Karpas-422 (cell line): ENCODE results near the gene TEFM. TPM values are rescaled to one million over a fixed set of nuclear protein-coding genes. Genes with fewer than 3 reads are reported as not detected.

Experiments
- DNase-seq: peaks from one replicate; pipeline ENCODE4 v3.0.0-alpha.2; 2015
- H2AFZ ChIP-seq: fragments of 200-600 bp; sonication (generic); 2 replicates; pipeline ENCODE4 v1.6.1; 2014; ENCODE audit warnings: antibody characterized with exemption, low read length, mixed read lengths
- H3K27ac ChIP-seq: fragments of 200-600 bp; sonication (generic); 2 replicates; pipeline ENCODE4 v1.5.1; 2014; ENCODE audit warnings: mild to moderate bottlenecking, low read length, moderate library complexity
- H3K27me3 ChIP-seq: fragments of 200-600 bp; sonication (generic); 2 replicates; pipeline ENCODE4 v1.6.1; 2014; ENCODE audit warnings: low read length, mixed read lengths
- H3K36me3 ChIP-seq: fragments of 200-600 bp; sonication (generic); 2 replicates; pipeline ENCODE4 v1.6.1; 2014; ENCODE audit warnings: low read length, mixed read lengths; ENCODE audit not compliant: insufficient read depth
- H3K4me1 ChIP-seq: fragments of 200-600 bp; sonication (generic); 2 replicates; pipeline ENCODE4 v1.6.1; 2014; ENCODE audit warnings: mild to moderate bottlenecking, low read length, mixed read lengths
- H3K4me2 ChIP-seq: fragments of 200-600 bp; sonication (generic); 2 replicates; pipeline ENCODE4 v1.6.1; 2014; ENCODE audit warnings: low read length, low read depth, mild to moderate bottlenecking; ENCODE audit not compliant: poor library complexity, severe bottlenecking
- H3K4me3 ChIP-seq: fragments of 200-600 bp; sonication (generic); 2 replicates; pipeline ENCODE4 v1.5.1; 2014; ENCODE audit warnings: mild to moderate bottlenecking, antibody characterized with exemption, low read length, mixed read lengths
- H3K79me2 ChIP-seq: fragments of 200-600 bp; sonication (generic); 2 replicates; pipeline ENCODE4 v1.6.1; 2014; ENCODE audit warnings: mild to moderate bottlenecking, low read length, mixed read lengths
- H3K9ac ChIP-seq: fragments of 200-600 bp; sonication (generic); 2 replicates; pipeline ENCODE4 v1.6.0; 2014; ENCODE audit warnings: low read length
- H3K9me2 ChIP-seq: fragments of 200-600 bp; sonication (generic), shearing (Covaris generic); replicated peaks from 2 replicates; pipeline ENCODE4 v1.6.0; 2014; ENCODE audit warnings: mild to moderate bottlenecking, low read length, moderate library complexity; ENCODE audit not compliant: insufficient read depth
- H3K9me3 ChIP-seq: fragments of 300-700, 200-600 bp; sonication (generic); 2 replicates; pipeline ENCODE4 v1.6.1; 2014; ENCODE audit warnings: low read length, mixed read lengths
- H4K20me1 ChIP-seq: fragments of 200-600 bp; sonication (generic); 2 replicates; pipeline ENCODE4 v1.6.1; 2014; ENCODE audit warnings: mild to moderate bottlenecking, antibody characterized with exemption, low read length, low read depth; ENCODE audit not compliant: insufficient read depth
- total RNA-seq: library from RNA; depleted of rRNA; stranded (reverse); fragments of >200 nt; shearing (Covaris generic); gene quantifications from 2 replicates; pipeline ENCODE4 v1.2.3, GENCODE V29; 2014; ENCODE audit warnings: low replicate concordance

TEFM gene
- total RNA-seq, 1 experiment from 2014 or later = 20.7 TPM

DNA sequence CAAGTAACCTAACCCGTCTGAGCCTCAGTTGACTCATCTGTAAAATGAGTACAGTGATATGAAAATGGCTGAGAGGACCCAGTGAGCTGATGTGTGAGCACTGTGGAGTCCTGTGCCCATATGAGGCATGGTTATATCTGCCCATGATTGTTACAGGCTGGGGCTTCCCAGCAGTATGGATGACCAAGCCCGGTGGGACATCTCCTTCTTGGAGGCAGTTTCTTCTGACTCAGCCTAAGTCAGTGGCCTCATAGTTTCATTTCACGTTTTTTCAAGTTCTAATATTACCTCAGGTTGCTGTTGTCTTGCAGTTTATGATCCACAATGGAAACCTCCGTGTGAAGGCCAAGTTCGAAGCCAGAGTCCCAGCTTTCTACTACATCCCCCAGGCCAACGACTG is 20.5 kb upstream of the TEFM start:
- no peak overlapping the region for H2AFZ ChIP-seq
- no peaks in the 10 kb centered on the region for H3K9me2 ChIP-seq
- DNase-seq = no peak
- no peak overlapping the region for H3K9ac ChIP-seq
- H3K27me3 ChIP-seq = no peaks in the 10 kb centered on the region
- no peaks in the 10 kb centered on the region for H3K9me3 ChIP-seq
- H3K4me1 ChIP-seq = peaks cover 12% of the 10 kb centered on the region
- H3K79me2 ChIP-seq = no peaks in the 10 kb centered on the region
- H3K36me3 ChIP-seq = no peaks in the 10 kb centered on the region
- no peak overlapping the region for H3K4me3 ChIP-seq
- no peaks in the 10 kb centered on the region for H4K20me1 ChIP-seq
- no peak overlapping the region for H3K4me2 ChIP-seq
- H3K27ac ChIP-seq = no peak overlapping the region

DNA sequence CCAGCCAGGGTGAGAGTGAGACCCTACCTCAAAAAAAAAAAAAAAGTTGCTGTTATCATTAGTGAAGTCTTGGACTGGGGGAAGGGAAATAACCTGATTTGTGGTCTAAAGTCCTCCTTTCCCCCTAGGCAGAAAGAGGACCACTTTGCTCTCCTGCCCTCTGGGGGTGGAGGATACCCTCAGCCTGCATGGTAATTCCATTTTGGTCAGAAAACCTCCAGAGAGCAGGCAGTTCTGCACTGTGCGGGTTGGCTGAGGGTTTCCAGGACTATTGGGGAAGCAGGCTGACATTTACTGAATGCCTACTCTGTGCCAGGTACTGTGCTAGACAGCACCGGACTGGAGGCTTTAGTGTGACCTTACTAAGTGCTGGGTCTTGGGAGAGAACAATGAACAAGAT is 18.3 kb upstream of the TEFM start:
- Histone ChIP-seq H3K27ac (no peak overlapping the region), H4K20me1 (no peaks in the 10 kb centered on the region), H3K79me2 (no peaks in the 10 kb centered on the region)

DNA sequence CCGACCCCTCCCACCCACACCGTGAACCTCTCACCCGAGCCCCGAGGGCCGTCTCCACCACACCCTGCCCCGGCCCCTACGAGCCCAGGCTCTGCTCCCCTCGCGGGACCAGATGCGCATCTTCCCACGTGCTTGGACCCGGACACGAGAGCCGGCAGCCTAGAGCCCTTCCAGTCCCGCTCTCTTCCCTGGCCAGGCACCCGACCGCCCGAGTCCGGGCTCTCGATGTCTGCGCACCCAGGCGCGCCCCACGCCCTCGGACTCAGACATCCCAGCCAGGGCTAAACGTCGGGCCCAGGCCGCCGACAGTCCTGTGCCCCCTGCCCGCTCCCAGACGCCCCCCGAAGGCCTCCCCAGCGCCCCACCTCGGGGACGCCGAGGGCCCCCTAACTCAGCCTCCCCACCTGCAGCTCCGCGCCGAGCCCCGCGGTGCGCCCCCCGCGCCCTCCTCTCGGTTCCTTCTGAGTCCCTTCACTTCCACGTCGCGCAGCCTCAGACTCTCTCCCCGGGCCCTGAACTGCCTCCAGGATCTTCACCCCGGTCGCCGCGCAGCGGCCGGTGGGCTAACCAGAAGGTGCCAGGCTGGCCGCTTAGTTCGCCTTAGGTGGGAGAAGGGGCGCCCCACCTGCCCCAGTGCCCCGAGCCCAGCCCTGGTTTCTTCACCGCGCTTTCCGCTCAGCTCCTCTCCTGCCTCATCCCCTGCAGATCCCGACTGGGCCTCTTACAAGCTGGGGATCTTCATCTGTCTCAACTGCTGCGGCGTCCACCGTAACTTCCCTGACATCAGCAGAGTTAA is 16.4 kb upstream of the TEFM start:
- Histone ChIP-seq H3K36me3 (no peaks in the 10 kb centered on the region), H3K27me3 (no peaks in the 10 kb centered on the region), H4K20me1 (no peaks in the 10 kb centered on the region), H3K4me2 (peak overlapping the region; percentile 72), H3K9ac (peak overlapping the region; percentile 64), H3K4me3 (peak overlapping the region; percentile 64), H3K4me1 (peaks cover 18% of the 10 kb centered on the region), H3K9me3 (no peaks in the 10 kb centered on the region), H2AFZ (peak overlapping the region; percentile 62), H3K9me2 (no peaks in the 10 kb centered on the region), H3K79me2 (no peaks in the 10 kb centered on the region), H3K27ac (no peak overlapping the region)
- peak; percentile 57 for DNase-seq

More for the DNA sequence above, 18.3 kb upstream of the TEFM start:
- Histone ChIP-seq H3K9me2 (no peaks in the 10 kb centered on the region), H3K27me3 (no peaks in the 10 kb centered on the region), H3K9me3 (no peaks in the 10 kb centered on the region), H3K36me3 (no peaks in the 10 kb centered on the region), H2AFZ (no peak overlapping the region), H3K4me2 (no peak overlapping the region), H3K4me1 (peaks cover 18% of the 10 kb centered on the region), H3K4me3 (no peak overlapping the region), H3K9ac (no peak overlapping the region)
- no peak for DNase-seq

DNA sequence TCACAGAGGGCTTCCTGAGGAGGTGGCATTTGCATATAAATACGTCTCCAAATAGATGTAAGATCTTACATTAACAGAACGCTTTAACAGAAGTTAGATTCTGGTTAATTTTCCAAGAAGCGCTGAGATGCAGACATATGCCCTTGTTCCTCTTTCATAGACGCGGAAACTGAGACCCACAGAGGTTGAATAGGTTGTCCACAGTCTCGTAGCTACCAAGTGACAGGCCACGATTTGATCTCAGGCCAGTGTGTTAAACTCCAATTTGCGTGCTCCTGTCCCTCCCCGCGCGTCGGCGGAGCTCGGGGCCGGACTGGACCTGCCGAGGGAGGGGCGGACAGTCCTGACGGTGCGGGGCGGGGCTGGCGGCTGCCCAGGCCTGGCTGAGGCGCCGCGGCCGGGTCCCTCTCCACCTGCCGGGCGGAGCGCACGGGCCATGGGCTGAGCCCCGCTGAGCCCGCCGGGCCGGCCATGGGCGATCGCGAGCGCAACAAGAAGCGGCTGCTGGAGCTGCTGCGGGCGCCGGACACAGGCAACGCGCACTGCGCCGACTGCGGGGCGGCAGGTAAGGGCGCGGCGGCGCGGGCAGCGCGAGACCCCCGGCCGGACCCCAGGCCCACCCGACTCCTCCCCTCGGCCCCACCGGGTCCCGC is 15.6 kb upstream of the TEFM start, which contains the start of gene ADAP2:
Gene ADAP2, plus strand, starts transcription at position 402 of the 653 bp plus-strand sequence. Its CDS starts 70 bp downstream, at position 472.
- Histone ChIP-seq H3K9ac (peak within 1 kb of the TSS; percentile 64), H3K4me1 (peaks cover 18% of the 10 kb centered on the region), H3K4me3 (peak within 1 kb of the TSS; percentile 64), H3K9me3 (no peaks in the 10 kb centered on the region), H4K20me1 (no peaks in the 10 kb centered on the region), H2AFZ (peak within 1 kb of the TSS; percentile 62), H3K27ac (no peak within 1 kb of the TSS), H3K79me2 (no peaks in the 10 kb centered on the region), H3K9me2 (no peaks in the 10 kb centered on the region), H3K36me3 (no peaks in the 10 kb centered on the region), H3K4me2 (peak within 1 kb of the TSS; percentile 72), H3K27me3 (no peaks in the 10 kb centered on the region)
- DNase-seq = peak; percentile 75

GRCh38 chr17:30920683-30921543 is 14.9 kb upstream of the TEFM start:
- H3K79me2 ChIP-seq = no peaks in the 10 kb centered on the region
- peak overlapping the region; percentile 64 for H3K4me3 ChIP-seq
- H3K36me3 ChIP-seq = no peaks in the 10 kb centered on the region
- H3K9ac ChIP-seq = peak overlapping the region; percentile 64; the same call in 1 of the 2 replicates
- H3K9me3 ChIP-seq = no peaks in the 10 kb centered on the region
- no peak for DNase-seq
- H2AFZ ChIP-seq = peak overlapping the region; percentile 62; the same call in 1 of the 2 replicates
- H3K9me2 ChIP-seq = no peaks in the 10 kb centered on the region
- H3K27ac ChIP-seq = no peak overlapping the region
- H3K4me2 ChIP-seq = peak overlapping the region; percentile 72
- H4K20me1 ChIP-seq = no peaks in the 10 kb centered on the region
- H3K4me1 ChIP-seq = peaks cover 18% of the 10 kb centered on the region
- no peaks in the 10 kb centered on the region for H3K27me3 ChIP-seq

DNA sequence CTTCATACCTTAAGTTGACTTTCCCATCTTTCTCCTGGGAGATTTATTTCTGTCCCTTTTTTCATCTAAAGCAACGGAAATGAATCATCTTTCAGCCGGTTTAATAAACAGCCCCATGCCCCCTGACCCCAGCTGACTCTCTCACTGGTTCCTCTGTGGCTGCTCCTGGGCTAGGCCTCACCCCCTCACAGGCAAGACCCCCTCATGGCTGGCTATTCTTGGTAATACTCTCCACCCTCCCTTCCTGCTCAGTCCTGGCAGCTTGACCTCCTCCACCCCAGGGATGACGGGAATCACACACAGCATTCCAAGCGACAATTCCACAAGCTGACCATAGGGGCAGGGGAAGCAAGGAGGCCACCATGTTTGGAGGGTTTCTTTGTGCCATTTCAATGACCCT is 14.2 kb upstream of the TEFM start:
- H3K79me2 ChIP-seq = no peaks in the 10 kb centered on the region
- no peaks in the 10 kb centered on the region for H4K20me1 ChIP-seq
- H3K36me3 ChIP-seq = no peaks in the 10 kb centered on the region
- H2AFZ ChIP-seq = no peak overlapping the region
- H3K4me3 ChIP-seq = no peak overlapping the region
- H3K4me1 ChIP-seq = peaks cover 18% of the 10 kb centered on the region
- no peak for DNase-seq
- no peaks in the 10 kb centered on the region for H3K9me3 ChIP-seq
- no peaks in the 10 kb centered on the region for H3K9me2 ChIP-seq
- H3K27ac ChIP-seq = no peak overlapping the region
- no peak overlapping the region for H3K4me2 ChIP-seq
- H3K27me3 ChIP-seq = no peaks in the 10 kb centered on the region
- H3K9ac ChIP-seq = no peak overlapping the region

DNA sequence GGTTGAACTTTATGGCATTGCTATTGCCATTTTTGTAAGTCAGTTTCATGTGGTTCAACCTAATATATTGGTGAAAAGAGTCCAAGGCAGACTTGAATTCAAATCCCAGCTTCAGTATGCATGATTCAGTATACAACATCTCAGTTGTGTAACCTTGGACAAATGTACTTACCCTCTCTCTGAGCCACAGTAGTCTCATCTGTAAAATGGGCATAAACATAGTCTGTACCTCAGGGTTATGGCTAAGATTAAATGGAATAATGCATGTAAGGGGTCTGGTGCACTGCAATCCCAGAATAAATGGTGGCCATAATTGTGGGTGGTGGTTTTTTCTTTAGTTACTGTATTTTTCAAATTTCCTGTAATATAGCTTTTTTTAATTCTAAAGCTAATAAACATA is 11.0 kb upstream of the TEFM start:
- Histone ChIP-seq H3K79me2 (no peaks in the 10 kb centered on the region), H2AFZ (no peak overlapping the region), H3K27ac (no peak overlapping the region), H3K4me2 (no peak overlapping the region), H3K27me3 (no peaks in the 10 kb centered on the region), H4K20me1 (no peaks in the 10 kb centered on the region), H3K4me1 (peaks cover 12% of the 10 kb centered on the region), H3K36me3 (no peaks in the 10 kb centered on the region), H3K9me2 (no peaks in the 10 kb centered on the region), H3K9ac (no peak overlapping the region), H3K9me3 (no peaks in the 10 kb centered on the region), H3K4me3 (no peak overlapping the region)
- no peak for DNase-seq
